ENCODE results near the gene APOBEC2.

- TF ChIP-seq EZH2phosphoT487 (IDR thresholded peaks at IDR 0.05; ENCODE audit: insufficient read depth, low read depth) (no peak), EZH2 (IDR thresholded peaks at IDR 0.05; ENCODE audit: insufficient read depth, poor library complexity, severe bottlenecking) (no peak)
Measured at GRCh38 chr6:41072836-41073202, 19.8 kb downstream of the APOBEC2 start, which contains the start of gene NFYA.

All from GM23248 (cell line).